ENCODE results near the gene OBSL1.

The OBSL1 gene

DNA sequence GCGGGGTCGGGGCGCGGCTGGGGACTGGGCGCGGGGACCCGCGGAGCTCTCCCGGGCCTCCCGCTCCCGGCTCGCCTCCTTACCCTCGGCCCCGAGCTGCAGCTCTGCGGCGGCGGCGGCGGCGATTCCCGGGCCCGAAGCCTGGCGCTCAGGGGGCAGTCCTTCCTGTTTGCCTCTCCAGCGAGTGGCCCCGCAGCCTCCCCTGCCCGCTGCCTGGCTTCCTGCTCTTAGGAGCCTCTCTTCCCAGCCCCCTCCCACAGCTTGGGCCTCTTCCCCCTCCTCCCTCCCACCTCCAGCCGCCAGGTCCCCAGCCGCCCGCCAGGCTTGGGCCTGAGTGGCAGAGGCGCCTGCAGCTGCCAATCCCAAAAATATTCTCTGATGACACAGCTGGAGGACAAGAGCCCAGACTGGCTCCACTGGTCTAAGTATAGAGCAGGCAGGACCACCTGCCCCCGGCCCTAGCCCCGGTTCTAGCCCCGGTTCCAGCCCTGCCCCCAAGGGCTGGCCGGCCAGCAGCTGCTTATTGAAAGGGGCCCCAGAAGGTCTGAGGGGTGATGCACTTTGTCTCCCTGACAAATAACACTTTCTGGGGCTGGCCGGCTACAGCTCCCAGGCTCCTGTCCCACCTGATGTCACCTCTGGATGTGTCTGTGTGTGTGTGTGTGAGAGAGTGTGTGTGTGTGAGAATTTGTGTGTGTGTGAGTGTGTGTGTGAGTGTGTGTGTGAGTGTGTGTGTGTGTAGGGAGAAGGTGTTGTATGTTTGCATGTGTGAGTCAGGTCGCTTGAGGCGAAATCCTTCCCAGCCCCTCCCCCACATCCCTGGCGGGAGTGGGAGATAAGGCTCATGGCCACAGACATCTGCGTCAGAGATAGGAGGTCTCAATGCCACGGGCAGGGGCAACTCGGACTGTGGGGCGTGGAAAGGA is at the start of gene OBSL1:
TSS of gene OBSL1 (minus strand) at position 229 of the 926 bp plus-strand sequence. CDS start 307 bp downstream, outside the sequence.
- in situ Hi-C loops (cut with HindIII; ENCODE audit: low sequenced_read_pairs), result no loop called here

DNA sequence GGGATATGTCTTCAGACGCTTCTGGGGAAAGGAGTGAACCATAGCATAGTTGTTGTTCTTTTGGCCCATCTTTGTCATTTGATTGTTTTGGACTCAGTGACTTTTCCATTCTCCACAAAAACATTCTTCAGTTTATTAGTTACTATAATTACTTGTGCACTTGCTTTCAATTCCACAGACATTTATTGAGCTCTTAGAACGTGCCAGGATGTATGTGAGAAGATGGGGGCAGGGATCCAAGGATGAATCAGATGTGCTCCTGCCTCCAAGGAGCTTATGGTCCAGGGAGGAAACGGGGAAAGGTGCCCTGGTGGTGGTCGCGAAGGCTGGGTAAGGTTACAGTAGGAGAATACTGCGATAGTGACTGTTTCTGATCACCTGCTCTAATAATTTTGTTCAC is 49.2 kb upstream of the OBSL1 start:
- in situ Hi-C loops (cut with HindIII; ENCODE audit: low sequenced_read_pairs), result no loop called here

DNA sequence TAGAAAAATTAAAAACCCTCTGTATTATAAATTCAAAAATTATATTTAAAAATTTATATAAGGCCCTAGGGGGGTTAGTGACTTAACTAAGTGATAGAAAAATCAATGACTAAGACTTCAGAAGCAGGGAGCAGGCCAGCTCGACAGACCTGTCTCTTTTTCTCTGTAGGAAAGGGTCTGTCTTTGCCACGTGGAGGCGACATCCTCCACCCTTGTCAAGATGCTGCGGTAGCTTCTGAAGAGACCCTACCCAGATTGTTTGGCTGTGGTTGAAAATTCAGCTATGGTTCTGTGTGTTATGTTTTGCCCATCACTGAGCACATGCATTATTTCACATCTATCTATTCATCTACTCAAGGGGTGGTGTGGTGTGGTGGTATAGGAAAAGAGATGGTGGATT is 47.9 kb upstream of the OBSL1 start:
- in situ Hi-C loops (cut with HindIII; ENCODE audit: low sequenced_read_pairs), result no loop called here

DNA sequence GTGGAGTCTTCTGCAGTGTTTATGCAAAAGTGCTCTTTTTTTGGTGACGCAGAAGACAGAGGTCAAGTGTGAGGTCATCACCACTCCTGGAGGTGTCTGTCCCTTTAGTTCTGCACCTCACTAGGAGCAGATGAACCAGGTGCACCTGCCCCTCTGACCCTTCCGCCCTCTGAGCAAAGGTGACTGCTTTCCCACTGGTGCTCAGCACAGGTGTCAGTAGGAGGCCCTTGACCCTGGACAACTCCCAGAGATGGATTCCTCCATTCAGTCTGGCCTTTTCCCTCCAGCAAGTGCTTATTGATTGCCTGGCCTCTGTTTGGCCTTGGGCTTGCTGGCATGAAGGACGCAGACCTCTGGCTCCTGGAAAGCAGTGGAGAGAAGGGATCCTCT is 47.4 kb upstream of the OBSL1 start:
- in situ Hi-C loops (cut with HindIII; ENCODE audit: low sequenced_read_pairs), result no loop called here

DNA sequence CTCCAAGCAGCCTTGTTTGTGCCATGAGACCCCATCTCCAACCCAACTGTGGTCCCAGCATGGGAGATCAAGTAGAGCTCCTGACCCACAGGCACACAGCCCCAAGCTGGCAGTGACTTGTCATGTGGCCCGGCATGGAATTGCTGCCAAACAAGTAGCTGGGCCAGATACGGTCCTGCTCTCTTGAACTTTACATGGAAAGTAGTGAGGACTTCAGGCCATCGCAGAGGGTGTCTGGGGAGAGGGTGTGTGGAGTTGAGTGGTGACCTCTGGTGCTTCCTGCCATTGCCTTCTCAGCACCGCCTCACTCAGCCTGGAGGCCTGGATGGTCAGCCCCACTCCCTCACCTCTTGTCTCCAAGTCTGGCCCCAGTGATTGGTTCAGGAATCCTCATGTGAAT is 45.2 kb upstream of the OBSL1 start:
- in situ Hi-C loops (cut with HindIII; ENCODE audit: low sequenced_read_pairs), result no loop called here

DNA sequence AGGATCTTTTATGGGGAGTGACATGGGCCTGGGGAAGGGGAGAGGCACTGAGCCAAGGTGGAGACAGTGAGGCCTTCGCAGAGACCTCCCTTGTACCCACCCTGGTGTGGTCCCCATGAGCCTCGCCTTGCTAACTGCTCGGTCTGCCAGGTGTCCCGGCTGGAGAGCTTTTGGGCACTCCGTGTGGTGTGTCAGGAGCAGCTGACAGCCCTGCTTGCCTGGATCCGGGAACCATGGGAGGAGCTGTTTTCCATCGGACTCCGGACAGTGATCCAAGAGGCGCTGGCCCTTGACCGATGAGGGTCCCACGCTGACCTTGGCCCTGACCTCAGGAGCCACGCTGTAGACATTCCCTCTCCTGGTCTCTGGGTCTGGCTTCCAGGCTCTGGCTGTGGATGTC is 44.6 kb upstream of the OBSL1 start:
- in situ Hi-C loops (cut with HindIII; ENCODE audit: low sequenced_read_pairs), result no loop called here

DNA sequence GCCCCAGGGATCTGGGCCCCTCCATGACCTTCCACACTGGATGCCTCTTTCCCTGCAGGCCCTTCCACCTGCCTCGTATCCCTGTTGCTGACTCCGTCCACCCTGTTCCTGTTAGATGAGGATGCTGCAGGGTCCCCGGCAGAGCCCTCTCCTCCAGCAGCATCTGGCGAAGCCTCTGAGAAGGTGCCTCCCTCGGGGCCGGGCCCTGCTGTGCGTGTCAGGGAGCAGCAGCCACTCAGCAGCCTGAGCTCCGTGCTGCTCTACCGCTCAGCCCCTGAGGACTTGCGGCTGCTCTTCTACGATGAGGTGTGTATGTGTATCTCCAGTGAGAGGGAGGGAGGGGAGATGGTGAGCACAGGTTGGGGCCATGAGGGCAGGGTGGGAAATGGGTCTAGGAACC is 43.7 kb upstream of the OBSL1 start:
- in situ Hi-C loops (cut with HindIII; ENCODE audit: low sequenced_read_pairs), result no loop called here

DNA sequence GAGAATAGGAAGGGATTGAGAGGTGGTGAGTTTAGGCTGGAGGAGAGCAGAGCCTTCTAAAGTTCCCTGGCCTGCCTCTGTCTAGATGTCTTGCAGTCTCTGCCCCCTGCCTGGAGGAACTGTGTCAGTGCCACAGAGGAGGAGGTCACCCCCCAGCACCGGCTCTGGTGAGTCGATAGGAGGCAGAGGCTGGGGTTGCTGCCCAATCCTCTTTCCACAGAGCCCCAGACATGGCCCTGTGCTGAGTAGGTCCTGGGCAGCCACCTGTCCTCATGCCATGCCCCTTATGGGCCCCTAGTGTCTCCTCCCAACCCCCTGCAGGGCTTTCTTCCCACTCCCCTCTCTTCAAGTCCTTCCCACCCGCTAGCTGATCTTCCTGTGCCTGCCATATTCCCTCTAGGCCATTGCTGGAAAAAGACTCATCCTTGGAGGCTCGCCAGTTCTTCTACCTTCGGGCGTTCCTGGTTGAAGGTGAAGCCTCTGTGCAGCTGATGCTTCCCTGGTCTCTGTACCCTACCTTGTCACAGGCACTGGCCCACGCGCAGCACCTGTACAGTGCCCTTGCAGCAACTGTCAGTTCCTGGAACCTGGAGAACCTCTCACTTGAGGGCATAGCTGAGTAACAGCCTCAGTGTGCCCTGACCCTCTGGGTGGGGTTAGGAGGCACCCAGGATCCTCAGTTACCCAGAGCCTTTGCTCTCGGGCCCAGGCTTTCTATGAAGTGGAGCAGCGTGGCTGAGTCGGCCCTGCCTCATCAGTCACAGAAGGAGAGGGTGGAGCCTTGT is 42.9 kb upstream of the OBSL1 start:
- in situ Hi-C loops (cut with HindIII; ENCODE audit: low sequenced_read_pairs), result no loop called here

DNA sequence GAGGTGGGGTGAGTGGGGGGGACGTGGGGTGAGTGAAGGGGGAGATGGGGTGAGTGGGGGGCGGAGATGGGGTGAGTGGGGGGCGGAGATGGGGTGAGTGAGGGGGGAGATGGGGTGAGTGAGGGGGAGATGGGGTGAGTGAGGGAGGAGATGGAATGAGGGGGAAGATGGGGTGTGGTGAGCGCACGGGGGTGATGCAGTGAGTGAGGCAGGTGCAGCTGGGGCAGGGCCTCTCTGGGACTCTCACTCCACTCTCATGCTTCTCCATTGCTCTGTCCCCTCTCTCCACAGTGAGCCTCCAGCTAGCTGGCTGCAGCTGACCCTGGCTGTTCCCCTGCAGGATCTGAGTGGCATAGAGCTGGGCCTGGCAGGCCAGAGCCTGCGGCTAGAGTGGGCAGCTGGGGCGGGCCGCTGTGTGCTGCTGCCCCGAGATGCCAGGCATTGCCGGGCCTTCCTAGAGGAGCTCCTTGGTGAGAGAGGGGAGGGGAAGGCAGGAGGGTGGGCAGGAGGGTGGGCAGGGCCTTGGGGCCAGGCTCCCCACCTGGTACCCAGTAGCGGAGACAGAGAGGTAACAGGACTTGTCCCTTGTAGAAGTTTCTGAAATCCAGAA is 42.2 kb upstream of the OBSL1 start:
- in situ Hi-C loops (cut with HindIII; ENCODE audit: low sequenced_read_pairs), result no loop called here

DNA sequence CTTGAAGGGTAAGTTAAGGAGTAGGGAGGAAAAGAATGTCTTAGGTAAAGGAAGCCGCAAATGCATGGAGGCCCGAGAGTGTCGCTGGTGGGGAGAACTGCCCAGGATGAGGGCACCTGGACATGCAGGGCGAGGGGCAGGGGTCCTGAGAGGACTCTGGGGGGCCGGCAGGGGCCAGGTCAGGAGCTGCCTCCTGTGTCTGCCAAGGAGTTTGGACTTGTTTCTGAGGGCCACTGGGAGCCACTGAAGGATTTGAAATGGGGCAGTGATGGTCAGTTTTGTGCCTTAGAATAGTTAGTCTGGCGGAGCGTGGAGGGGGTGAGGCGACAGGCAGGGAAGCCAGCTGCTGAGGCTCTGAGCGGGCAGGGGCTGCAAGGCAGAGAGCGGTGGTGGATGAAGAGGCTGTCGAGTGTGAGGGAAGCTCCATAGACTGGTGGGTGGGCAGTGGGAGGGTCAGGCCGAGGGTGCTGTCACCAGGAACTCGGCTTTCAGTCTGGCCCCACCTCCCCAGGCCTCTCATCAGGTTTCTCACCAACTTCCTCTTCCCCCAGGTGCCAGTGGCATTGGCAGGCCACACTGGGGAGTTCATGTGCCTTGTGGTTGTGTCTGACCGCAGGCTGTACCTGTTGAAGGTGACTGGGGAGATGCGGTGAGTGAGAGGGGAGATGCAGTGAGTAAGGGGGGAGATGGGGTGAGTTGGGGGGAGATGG is 41.4 kb upstream of the OBSL1 start:
- in situ Hi-C loops (cut with HindIII; ENCODE audit: low sequenced_read_pairs), result no loop called here

DNA sequence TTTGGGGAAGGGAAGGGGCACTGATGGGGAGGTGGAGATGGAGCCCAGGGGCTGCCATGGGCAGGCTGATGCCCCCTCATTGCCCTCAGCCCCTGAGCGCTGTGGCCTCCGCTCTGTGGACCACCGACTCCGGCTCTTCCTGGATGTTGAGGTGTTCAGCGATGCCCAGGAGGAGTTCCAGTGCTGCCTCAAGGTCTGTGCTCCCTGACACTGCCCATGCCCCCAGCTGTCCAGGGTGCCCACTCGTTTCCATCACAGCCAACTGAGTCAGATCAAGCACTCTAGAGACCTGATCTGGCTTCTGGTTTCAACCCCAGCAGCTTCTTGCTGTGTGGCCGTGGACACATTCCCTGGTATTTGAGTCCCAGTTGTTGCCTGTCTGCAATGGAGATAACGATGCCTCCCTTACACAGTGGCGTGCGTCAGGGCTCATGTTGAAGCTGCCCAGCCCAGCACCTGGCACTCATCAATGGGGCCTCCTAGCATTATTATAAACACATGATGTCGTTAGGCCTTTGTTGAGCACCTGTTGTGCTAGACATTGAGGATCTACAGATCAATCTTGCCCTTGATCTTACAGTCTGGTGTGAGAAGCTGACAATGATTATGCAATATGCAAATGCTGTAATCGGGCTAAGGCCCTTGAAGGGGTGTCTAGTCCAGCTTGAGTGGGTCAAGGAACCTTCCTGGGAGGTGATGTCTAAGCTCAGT is 40.7 kb upstream of the OBSL1 start:
- in situ Hi-C loops (cut with HindIII; ENCODE audit: low sequenced_read_pairs), result no loop called here

DNA sequence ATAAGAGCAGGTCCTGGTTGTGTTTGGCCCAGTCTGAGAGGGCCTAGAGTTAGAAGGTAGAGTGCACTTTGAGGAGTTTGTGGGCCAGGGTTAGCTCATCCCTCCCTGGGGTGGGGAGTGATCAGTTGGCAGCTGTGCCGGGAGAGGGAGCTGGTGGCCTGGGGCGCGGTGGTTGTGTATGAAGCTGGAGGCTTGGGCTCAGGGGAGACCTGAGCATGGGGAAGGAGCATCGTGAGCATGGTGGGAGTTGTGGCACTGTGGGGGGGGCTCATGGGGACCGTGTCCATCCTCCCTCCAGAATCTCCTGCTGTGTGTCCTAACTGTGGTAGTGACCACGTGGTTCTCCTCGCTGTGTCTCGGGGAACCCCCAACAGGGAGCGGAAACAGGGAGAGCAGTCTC is 40.0 kb upstream of the OBSL1 start:
- in situ Hi-C loops (cut with HindIII; ENCODE audit: low sequenced_read_pairs), result no loop called here

DNA sequence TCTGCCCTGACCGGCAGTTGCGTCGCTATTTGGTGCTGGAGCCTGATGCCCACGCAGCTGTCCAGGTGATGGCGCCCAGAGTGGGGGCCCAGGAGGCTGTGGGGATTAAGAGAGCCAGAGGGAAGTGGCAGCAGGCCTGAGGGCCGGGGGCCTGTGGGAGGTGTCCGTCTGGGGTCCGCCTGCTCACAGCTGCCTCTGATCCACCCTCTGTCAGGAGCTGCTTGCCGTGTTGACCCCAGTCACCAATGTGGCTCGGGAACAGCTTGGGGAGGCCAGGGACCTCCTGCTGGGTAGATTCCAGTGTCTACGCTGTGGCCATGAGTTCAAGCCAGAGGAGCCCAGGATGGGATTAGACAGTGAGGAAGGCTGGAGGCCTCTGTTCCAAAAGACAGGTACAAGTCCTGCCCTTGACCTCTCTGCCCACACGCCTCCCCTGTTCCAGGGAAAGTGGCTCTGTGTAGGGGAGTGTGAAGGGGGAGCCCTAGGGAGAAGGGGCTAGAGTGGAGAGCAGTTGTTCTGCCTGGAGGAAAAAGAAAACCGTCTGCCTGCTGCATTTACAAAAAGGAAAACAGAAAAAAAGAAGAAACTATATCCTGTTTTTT is 37.9 kb upstream of the OBSL1 start:
- in situ Hi-C loops (cut with HindIII; ENCODE audit: low sequenced_read_pairs), result no loop called here

DNA sequence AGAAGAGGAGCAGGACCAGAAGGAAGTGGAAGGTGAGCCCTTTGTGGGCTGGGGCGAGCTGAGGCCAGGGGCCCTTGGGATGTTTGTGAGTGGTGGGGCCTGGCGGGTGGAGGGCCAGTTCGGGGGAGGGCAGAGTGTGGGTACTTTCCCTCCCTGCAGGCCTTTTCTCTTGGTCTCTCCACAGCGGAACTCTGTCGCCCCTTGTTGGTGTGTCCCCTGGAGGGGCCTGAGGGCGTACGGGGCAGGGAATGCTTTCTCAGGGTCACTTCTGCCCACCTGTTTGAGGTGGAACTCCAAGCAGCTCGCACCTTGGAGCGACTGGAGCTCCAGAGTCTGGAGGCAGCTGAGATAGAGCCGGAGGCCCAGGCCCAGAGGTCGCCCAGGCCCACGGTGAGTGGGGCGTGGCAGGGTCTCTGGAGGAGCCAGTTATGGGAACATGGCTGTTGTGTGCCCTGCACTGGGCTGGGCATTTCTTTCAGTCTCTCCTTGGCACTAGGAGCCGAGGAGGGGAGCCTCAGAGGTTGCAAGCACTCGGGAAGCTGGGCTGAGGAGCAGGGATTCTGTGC is 37.1 kb upstream of the OBSL1 start:
- in situ Hi-C loops (cut with HindIII; ENCODE audit: low sequenced_read_pairs), result no loop called here

DNA sequence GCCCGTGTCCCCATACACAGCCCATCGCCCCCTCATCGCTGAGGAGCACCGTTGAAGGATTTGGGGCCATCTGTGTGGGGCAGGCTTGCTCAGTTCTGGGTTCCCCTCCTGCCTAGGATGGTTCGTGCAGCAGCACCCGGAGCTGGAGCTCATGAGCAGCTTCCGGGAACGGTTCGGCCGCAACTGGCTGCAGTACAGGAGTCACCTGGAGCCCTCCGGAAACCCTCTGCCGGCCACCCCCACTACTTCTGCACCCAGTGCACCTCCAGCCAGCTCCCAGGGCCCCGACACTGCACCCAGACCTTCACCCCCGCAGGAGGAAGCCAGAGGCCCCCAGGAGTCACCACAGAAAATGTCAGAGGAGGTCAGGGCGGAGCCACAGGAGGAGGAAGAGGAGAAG is 36.6 kb upstream of the OBSL1 start:
- in situ Hi-C loops (cut with HindIII; ENCODE audit: low sequenced_read_pairs), result no loop called here

DNA sequence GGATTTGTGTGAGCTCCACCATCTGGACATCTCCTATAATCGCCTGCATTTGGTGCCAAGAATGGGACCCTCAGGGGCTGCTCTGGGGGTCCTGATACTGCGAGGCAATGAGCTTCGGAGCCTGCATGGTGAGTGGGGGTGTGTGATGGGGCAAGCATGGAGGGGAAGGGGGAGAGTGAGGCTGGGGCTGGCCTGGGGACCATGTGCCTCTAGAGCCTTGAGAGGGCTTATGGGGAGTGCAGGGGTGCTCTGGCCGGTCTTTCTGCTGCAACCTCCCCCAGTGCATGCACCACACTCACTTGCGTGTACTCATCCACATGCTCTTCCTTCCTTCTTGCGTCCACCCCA is 34.2 kb upstream of the OBSL1 start:
- in situ Hi-C loops (cut with HindIII; ENCODE audit: low sequenced_read_pairs), result no loop called here

DNA sequence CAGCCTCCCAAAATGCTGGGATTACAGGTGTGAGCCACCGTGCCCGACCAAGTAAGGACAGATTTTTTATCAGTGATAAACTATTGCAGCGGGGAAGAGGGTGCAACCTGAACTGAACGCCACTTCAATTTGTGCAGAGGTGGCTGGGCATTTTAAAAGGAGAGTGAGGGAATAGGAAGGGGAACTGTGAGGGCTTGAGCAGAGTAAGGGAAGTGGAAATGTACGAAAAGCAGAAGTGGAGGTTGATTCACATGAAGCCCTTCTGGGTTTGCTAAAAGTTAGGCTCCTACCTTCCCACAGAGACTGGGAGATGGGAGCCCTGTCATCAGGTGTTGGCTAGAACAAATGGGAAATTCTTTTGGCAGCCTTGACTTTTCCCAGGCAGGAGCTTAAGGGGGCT is 32.4 kb upstream of the OBSL1 start:
- in situ Hi-C loops (cut with HindIII; ENCODE audit: low sequenced_read_pairs), result no loop called here

DNA sequence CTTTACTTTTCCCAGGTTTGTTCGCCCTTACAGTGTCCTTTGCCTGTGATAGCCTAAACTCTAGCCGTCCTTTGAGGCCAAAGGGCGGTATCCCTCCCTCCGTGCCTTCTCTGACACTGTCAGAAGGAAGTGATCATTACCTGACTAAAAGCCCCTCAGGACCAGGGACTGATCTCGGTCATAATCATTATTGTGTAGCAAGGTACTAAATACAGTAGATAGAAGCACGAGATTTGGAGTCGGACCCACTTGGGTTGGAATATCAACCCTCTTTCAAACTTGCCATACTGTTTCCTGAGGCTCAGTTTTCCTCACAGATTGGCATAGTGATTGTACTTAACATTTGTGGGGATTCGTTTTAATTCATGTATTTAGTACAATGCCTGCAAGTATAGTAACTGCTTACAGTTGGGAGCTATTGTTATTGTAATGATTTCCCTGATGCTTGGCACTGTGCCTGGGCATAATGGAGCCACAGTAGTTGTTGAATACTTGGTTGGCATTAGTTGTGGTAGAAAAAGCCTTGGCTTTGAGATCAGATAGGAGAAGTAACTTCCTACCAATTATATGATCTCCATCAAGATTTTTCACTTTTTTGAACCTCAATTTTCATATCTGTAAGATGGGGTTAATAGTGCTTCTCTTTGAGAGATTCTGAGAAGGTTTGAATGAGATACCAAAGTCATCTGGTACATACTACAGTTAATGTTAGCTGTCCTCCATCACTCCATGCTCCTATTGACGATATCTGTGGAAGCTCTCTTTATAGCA is 27.2 kb upstream of the OBSL1 start:
- in situ Hi-C loops (cut with HindIII; ENCODE audit: low sequenced_read_pairs), result no loop called here

All from DLD1 (cell line).